ENCODE measurements around the gene CD300LG.
A peak's percentile ranks its signal among the peaks of the same experiment; 100 is the strongest.
"Not testable (repeated sequence)": the region's sequence is repeated elsewhere in the genome, so short reads cannot be mapped to it uniquely, and the experiment has no call there.

Gene CD300LG

DNA sequence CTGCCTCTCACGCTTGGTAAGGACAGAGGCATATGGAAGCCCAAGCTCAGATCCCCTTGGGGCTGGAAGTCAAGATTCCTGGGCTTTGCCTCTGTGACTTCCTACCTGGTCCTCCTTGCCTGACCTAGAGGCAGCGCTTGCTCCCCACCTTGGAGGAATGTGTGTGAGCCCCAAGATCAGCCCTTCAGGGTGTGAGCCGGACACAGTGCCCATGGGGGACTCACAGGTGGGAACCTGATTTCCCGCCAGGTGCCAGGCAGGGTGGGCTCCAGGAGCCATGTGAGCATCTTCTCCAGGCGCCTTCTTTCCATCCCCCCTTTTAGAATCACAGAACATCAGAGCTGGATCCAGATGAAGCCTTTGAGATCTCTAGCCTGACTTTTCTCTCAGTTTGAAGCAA lies 10.2 kb downstream of the CD300LG start:
- no peak for DNase-seq

DNA sequence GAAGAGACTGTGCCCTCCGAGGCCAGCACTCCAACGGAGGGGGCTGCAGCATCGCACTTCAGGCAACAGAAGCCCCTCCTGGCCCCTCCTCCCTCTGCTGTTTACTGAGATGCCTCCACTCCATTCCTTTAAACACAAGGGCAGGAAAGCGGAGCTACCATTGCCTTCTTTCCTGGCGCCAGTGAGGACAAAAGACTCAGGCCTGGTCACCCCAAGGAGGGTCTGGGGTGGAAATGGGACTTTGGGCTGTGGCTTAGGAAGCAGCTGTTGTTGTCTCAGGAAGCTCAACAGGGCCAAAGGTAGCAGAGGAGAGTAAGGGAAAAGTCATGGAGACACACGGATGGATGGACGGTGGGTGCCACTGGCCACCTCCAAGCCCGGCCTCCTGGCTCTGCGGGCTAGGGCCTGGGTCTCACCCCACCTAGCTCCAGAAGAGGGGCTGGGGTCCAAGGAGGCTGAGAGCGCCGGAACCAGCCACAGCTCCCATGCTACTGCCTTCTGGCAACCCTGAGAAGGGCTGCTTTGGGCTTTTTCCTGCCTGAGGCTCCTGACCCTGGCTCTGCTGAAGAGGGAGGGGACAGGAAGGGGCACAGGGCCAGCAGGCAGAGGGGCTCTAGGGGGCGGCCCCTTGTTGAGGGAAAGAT lies 11.1 kb downstream of the CD300LG start:
- no peak for DNase-seq

DNA sequence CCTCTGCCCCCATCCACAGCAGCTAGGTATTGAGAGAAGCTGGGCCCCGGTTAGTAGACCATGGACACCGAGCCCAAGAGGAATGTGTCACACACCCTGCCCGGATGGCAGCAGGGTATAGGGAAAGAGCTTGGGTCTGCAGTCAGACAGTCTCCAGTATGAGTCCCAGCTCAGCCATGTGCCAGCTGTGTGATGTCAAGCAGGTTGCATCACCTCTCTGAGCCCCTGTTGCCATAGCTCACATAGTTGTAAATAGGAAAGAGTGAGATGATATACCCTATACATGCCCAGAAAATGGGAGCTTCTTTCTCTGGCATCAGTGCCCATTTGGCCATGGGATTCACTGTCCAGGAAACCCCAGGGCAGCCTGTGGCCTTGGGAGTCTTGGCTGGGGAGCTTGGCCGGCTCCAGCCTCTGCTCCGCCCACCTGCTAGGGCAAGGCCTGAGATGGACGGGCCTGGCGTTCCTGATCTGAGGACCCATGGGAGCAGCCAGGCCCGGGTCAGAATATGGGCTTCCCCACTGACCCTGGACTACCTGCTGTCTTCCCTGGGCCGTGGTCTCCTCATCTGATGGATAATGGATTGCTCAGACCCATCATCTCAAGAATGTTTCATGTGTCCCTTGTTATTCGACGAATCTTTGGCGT lies 13.2 kb downstream of the CD300LG start:
- DNase-seq: no peak

DNA sequence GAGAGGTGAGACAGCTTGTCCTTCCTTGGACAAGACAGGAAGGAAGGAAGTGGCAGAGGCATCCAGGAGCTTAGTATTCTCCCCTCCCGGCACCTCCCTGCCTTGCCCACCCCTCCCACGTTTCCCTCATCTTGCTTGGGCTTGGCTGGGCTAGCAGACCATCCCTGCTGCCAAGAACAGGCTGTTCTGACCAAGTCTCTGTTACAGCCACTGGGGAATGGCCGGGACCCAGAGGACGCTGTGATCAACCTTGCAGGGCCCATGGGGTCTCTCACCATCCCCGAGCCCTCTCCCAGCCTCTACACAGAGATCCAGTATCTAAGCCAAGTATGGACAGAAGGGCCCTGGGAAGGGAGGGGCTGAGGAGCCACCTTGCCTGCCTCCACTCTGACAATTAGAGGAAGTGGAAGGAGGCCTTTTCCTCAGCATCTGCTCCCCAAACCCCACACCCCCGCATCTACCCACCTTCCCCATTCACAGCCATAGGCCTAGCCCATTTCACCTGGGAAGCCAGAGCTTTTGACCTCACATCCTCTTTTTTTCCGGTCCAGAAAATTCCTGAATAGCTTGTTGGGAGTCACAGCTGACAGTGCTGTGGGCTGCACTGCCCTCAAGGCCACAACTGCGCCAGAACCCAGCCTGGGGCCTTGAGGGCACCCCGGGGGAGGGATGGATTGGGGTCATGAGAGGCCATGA lies 14.1 kb downstream of the CD300LG start:
- no peak for DNase-seq

DNA sequence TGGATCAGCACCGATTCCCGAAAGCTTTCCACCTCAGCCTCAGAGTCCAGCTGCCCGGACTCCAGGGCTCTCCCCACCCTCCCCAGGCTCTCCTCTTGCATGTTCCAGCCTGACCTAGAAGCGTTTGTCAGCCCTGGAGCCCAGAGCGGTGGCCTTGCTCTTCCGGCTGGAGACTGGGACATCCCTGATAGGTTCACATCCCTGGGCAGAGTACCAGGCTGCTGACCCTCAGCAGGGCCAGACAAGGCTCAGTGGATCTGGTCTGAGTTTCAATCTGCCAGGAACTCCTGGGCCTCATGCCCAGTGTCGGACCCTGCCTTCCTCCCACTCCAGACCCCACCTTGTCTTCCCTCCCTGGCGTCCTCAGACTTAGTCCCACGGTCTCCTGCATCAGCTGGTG lies 15.0 kb downstream of the CD300LG start:
- no peak for DNase-seq

DNA sequence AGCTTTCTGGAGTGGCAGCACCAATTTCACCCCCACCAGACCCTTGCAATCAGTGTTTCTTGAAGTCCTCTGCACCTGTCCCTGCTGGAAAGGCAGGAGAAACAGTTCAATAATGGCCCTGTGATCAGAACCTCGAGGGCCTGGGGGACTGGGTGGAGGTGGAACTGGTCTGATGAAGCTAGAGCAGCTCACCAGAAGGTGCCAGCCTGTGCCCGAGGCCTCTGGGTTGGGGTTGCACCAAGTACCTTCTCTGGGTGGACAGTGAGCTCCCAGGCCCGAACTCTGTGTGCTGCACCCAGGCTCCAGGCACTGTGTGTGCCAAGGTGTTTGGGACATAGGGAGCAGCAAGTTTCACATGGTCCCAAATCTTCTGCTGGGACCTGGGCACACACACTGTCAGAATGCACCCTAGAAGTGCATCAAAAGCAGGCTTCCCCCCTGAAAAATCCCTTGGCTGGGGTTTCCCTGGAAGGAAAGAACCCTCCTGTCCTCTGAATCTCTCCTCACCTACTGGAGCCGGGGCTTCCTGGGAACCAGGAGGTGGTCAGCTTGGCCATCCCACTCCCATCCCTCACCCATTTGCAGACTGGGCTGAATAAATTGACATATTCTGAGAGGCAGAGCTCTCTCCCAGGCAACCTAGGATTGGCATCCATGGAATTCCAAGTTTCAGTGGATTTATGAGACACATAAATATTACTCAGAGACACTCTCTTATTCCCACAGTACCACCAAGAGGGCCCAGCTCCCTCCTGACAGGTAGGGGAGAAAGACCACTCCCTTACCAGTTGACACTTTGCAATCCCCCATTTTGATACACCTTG lies 17.4 kb downstream of the CD300LG start:
- no peak for DNase-seq

DNA sequence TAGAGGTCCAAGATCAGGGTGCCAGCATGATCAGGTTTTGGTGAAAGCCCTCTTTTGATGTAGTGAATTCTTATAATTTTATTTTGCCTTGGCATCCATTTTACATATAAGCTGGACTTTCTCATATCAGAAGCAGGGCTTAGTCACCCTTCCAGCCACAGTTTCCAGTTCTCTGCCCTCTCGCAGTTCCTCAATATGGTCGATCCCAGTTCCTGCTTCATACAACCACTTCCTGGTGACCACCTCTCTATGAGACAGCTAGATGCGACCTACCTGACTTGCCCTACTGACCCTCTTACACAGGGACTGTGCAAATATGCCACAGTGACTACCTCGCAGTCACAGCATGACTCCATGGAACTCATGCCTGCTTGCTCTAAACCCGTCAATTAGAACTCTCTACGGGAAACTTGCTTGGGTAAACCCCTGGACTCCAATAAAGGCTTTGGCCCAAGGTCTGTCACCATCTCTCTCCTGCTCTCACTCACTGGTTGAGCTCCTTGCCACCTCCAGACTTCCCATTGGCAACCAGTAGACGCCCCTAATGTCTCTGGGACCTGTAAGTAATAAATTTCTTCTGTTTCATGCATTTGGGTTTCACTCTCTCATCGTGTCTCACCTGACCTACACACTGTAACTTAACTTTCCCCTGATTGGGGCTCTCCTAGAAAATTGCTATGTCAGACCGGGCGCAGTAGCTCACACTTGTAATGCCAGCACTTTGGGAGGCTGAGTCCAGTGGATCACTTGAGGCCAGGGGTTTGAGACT lies 21.4 kb downstream of the CD300LG start:
- DNase-seq: no peak

DNA sequence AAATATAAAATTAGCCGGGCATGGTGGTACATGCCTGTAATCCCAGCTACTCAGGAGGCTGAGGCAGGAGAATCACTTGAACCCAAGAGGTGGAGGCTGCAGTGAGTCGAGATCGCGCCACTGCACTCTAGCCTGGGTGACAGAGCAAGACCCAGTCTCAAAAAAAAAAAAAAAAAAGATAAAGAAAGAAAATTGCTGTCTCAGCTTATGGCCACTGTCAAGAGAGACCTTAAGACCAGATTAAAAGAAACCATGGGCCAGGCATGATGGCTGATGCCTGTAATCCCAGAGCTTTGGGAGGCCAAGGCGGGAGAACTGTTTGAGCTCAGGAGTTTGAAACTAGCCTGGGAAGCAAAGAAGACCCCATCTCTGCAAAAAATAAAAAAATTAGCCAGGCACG lies 22.1 kb downstream of the CD300LG start:
- DNase-seq: not testable (repeated sequence)

DNA sequence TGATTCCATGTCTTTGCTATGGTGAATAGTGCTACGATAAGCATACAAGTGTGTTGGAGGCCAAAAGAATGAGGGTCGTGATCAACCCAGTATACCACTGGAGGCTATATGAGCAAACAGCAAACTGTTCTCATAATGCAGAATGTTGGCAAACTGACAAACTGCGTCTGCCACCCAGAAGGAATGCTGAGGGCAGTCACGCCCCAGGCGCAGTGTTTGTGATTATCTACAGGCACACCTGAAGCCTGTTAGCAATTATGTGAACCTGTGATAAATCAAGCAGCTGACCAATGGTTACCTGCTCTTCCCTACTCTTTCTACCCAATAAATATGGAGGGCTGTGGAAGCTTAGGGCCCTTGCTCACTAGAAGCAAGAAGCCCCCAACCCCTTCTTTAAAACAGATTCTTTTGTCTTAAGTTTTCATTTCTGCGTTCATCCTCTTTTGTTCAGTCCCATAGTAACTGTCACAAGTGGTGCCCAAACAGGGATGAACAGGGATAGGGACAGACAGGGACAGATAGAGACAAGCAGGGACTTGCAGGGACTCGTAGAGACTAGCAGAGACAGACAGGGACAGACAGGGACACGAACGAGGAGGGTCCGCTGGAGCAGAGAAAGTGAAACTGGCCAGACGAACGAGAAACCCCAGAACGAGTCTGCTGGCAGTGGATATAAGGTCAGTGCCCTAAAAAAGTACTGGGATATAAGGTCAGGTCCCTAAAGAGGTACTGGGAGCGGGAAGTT lies 25.1 kb downstream of the CD300LG start:
- no peak for DNase-seq

DNA sequence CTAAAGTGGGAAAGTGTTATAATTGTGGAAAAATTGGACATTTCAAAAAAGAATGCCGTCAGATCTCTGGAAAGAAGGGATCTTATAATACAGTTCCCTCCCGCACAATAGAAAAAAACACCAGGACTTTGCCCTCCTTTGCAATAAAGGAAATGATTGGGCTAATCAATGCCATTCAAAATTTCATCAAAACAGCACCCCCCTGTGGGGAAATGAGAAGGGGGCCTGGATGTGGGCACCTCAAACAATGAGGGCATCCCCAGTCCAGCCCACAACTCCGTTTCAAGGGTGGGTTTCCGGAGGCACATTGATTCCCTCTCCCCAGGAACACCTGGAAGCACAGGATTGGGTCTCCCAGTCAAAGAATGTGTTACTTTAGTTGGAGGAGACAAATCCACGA lies 26.1 kb downstream of the CD300LG start:
- no peak for DNase-seq

DNA sequence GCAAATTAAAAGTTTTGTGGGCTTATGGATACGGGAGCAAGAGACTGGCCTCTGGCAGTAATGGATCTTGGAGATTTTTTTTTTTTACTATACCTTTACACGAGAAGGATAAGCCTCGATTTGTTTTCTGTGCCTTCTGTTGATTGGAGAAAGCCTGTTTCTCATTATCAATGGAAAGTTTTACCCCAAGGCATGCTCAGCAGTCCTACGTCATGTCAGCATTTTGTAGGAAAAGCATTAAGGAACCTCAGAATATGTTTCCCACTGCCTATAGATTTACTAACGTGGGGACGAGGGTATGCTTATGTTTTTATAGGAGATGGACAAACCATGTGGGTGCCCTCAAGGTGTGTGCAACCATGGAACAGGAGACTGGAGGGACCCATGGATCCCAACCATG lies 26.8 kb downstream of the CD300LG start:
- DNase-seq: no peak

DNA sequence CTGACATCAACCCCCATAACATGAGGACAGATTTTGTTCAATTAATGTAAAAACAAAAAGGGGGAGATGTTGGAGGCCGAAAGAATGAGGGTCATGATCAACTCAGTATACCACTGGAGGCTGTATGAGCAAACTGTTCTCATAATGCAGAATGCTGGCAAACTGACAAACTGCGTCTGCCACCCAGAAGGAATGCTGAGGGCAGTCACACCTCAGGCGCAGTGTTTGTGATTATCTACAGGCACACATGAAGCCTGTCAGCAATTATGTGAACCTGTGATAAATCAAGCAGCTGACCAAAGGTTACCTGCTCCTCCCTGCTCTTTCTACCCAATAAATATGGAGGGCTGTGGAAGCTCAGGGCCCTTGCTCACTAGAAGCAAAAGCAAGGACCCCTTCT lies 27.3 kb downstream of the CD300LG start:
- DNase-seq: no peak

DNA sequence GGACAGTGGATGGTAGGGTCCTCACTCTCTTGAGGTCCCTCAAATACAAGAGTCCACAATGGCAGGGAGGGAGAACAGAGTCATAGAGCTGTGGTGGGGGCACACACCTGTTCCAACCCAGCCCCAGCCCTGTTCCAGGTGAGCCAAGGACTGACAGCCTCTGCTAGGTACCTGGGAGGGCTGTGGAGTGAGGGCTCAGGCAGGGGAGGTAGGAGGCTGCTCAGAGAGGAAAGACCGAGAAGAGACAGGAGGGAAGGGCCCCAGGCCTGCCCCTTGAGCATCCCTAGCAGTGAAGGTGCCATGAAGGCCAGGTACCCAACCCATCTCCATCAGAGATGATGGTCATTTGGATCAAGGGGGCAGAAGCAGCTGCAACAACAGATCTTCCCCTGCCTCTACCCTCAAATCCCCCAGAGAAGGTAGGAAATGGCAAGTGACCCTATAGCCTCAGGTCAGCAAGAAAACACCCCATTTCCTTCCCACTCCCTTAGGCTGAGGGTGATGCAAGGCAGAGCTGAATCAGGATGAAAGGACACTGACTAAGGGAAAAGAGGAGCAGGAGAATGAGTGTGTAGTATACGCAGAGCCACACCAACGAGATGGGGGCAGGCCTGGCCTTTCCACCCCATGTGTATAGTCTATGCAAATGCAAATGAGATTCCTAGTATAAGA lies 28.6 kb downstream of the CD300LG start:
- no peak for DNase-seq

DNA sequence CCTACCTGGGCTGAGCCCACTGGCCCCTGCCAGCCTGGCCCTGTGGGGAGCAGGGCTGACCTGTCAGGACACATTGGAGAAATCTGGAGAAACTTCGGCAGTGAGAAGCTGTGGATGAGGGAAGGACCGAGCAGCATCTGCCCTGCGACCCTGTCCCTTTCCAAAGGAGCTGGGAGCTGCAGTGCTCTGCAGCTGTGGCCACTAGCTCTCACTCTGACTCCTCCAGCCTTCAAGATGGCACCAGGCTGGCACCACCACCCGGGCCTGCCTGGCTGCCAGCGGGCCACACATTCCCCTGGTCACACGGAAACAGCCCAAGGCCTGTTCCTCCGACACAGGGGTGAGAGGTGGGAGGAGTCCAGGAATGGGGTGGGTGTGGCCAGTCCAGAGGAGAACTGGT lies 30.1 kb downstream of the CD300LG start:
- no peak for DNase-seq

DNA sequence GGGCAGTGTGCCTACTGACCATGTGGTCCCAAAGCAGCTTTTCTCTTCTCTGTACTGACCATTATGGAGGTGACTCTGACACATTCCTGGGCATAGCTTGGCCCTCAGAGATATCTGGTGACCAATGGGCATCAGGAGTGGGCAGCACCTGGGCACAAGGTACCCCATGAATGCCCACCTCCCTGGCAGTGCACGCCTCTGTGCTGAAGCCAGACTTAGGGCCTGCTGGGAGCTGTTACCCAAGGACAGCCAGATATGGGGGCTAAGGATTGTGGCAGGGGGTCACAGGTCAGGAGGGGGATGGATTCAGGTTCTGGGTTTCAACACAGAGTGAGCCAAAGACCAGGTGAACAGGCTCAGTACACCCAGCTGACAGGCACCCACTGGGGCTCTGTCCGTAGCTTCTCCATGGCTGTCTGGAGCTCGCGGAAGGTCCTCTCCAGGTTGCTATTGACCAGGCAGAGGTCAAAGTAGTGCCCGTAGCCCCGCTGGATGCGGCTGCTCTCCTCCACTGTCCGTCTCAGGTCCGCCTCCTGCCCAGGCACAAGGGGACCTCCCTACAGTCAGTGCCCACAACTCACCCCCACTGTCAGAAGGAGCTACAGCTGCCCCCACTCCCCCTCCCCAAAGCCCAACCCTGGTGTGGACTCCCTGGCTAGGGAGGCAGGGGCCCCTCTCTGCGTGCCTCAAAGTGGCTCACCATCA lies 30.6 kb downstream of the CD300LG start:
- DNase-seq: no peak

DNA sequence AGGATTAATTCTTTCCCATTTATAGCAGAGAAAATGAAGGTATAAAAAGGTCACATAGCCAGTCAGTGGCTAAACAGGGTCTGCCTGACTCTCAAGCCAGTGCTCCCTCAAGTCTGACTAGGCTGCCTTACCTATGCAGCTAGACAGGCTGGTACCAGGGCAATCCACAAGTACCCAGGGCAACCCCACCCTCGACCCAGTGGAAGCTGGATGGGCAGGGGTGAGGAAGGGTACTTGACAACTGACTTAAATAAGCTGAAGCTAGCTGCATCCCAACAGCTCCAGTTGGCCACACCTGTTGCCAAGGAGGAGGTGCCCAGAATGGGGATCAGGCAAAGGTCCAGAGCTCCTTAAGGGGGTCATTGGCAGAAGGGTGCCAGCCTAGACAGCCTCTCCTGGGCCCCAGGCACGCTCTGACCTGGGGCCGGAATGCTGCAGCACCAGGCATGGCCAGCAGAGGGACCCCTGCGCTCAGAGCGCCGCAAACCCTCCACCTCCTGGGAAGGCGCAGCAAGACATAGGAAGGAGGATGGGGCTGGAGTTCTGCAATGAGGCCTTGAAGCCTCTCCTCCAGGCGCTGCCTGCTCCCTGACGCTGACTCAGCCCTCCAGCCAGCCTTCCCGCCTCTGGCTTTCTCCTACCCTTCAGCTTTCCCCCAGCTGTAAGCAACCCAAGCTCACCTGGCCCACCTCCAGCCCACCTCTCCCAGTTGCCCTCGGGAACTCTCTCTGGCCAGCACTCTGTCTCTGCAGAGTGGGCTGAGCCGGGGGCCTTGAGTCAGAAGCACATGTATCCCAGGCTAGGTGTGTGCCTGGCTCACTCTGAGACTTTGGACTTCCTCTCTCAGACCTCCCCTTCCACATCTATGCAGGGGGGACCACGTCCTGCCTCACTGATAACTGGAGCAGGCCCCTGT lies 31.5 kb downstream of the CD300LG start:
- DNase-seq: peak; percentile 34

DNA sequence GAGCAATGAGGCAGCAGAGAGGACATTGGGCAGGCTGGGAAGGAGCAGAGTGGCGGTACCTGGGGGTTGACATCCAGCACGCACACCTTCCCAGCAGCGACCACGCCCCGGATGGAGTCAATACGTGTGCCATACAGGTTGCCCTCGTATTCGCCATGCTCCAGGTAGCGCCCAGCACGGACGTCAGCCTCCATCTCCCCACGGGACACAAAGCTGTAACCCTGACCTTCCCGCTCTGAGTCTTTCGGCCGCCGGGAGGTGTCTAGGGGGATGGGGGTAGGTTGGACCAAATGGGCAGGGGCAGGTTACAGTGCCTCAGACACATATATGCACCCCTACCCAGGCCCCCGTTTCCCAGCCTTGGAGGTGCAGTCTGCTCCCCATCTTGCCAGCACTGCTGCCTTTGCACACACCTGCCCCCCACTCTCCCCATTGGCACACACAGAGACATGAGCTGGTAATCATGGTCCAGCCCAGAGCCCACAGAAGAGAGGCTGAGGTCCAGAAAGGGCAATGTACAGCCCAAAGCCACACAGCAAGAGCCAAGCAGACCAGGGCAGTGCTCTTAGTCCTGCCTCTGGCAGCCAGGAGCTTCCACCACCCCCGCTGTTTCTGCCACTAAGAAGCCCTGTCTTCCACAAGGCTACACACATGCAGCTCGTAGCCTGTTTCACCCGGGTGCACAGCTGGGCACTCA lies 32.9 kb downstream of the CD300LG start:
- DNase-seq: no peak

DNA sequence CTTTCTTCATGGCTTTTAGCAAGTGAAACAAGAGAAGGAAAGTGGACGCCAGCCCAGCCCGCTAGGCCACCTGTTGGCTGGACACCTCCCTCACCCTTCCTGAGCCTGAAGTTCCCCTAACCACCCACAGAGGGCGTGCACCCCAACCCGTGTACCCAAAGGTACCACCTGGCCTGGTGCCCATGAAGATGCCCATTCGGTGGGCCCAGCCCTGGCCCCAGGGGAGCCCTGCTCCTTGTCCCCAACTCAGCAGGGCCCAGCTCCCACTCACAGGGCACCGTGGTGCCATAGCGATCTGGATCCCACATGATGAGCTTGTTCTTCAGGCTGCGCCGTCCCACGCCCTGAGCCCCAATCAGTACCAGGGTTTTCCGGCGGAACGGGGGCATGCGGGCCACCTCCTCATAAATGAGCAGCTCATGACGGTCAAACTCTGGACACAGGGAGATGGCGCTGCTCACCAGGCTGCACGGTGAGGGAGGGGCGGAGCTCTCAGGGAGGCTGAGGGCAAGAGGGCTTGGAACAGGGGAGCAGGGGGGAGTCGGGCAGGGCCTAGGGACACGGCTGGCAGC lies 33.5 kb downstream of the CD300LG start:
- DNase-seq: peak; percentile 17

DNA sequence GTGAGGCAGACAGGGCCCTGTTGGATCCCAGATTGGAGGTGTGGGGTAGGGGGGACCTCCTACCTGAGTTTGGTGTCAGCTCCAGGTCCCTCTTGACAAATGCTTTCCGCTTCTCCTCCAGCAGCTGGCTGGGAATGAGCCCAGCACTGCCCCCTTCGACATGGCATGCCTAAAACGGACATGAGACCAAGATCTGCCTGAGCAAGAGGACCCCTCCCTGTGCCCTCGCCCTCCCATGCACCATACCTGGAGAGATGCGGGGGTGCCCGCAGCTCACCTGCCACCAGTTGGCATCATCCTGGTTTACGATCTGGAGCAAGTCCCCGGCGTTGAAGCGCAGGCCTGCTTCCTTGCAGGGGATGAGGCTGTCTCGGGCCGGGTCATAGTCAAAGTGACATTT lies 34.2 kb downstream of the CD300LG start:
- no peak for DNase-seq
